DMS79 treated with DMSO at 0.1 percent for 48 hours (cell line): ENCODE data around the gene SLC12A8.

Source experiments
- DNase-seq: peaks from one replicate; lab custom pipeline; 2025; lab: John Stamatoyannopoulos, UW

Gene SLC12A8

DNA sequence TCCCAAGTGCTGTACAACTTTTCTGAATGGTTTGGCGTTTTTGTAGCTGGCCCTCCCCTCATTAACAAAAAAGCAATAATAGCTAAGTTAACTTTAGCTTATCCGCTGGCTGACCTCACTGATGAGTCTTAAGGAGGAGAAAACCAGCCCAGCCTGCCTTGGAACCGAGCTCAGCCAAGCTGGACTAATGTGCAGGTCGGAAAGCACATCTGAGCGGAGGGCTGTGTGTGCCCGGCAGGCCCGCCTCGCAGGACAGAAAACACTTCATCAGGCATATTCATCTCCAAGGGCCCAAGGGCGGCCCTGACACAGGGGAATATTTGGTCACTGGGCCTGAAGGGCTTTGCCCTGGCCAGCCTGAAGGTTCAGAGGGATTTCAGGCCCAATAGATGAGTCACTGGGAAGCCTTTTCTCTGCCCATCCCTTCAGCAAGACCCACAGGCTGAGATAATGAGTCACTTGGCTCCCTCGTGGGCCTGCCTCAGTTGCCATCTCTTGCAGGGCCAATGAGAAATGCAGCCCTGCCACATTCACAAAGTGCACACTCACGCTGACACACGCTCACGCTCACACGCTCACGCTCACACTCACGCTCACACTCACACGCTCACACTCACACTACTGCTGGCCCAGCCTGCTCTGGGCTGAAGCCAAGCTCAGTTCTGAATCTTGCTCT is 75.1 kb downstream of the SLC12A8 start:
- no peak for DNase-seq

DNA sequence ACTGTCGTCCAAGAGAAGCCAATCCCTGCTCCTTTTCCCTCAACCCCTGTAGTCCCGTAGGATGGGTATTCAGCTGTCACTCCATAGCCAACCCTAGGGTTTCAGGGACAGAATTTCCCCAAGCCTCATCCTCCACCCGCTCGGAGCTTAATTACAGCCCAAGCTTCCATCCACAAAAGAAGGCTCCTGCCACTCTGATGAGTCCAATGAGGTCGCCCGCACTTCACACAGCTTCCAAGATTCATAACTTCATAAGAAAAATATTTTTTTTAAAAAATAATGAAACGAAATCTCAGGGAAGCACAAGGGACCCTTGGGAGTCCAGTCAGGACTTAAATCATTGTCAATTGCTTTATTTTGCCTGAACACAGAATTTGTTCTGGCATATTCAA is 75.6 kb downstream of the SLC12A8 start:
- DNase-seq: no peak

DNA sequence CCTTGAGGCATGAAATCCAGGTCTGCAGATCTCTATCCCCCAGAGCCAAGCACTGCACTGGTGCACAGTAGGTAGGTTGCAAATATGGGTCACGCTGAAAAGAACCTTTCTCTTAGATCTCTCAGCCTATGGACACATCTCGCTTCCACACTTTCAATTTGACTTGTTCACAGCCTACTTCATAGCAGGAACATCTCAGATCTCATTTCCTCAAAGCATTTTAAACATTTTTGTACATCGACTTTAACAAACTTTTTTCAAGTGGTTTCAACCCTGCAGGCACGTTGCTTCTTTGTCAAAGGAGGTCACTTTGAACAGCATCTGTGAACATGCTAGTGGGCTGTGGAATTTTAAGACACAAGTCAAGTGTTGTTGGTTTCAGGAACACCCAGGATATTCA is 76.0 kb downstream of the SLC12A8 start:
- no peak for DNase-seq

DNA sequence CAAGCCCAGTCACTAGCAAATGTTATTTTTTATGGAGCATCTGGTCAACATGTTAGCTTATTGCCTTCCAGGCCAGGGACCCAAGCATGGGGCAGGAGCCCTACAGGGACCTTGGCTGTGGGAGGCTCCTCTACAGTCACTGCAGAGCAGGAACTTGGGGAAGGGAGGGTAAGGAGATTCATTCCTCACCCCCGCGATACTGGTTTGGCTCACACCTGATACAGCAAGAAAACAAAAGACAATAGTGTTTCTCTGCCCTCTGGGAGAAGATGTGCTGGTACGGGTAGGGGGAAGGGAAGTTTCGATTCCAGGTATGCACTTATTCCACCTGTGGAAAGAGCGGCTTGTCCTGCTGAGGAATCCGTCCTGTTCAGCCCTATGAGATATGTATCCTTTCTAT is 77.6 kb downstream of the SLC12A8 start:
- no peak for DNase-seq

DNA sequence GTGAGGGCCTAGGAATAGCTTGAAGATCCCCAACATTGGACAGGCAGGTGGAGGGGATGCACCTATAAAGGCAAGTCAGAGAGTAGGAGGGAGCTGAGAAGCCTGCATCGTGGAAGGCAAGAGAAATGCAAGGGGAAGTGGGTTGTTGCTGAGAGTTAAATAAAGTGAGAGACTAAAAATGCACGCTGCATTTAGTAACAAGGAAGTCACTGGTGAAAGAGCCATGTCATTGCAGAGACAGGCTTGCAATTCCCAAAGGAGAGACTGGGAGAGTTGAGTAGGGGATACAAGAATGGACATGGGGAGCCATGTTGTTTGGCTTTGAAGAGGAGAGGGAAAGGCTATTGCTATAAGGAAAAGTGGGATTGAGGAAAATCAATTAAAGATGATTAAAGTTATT is 79.7 kb downstream of the SLC12A8 start:
- DNase-seq: no peak

DNA sequence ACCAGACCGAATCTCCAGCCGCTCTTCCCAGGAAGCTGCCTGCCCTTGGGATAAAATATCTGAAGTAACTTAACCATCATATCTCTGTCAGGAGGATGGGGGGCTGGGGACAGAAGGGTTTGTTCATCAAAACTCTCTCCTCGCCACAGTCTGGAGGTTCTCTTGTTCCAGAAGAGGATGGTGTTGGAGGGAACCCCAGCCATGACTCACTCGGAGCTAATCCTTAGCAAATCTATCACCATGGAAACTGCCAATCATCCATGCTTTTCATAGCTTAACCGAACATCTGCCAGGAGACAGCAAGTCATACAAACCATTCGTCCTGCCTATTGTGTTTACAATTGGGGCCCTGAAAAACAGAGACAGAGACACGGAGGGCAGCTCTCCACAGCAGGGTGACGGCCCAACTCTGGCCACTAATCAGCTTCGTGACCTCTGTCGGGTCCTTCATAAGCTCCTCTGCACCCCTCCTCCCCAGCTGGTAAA is 83.0 kb downstream of the SLC12A8 start:
- peak; percentile 66 for DNase-seq

DNA sequence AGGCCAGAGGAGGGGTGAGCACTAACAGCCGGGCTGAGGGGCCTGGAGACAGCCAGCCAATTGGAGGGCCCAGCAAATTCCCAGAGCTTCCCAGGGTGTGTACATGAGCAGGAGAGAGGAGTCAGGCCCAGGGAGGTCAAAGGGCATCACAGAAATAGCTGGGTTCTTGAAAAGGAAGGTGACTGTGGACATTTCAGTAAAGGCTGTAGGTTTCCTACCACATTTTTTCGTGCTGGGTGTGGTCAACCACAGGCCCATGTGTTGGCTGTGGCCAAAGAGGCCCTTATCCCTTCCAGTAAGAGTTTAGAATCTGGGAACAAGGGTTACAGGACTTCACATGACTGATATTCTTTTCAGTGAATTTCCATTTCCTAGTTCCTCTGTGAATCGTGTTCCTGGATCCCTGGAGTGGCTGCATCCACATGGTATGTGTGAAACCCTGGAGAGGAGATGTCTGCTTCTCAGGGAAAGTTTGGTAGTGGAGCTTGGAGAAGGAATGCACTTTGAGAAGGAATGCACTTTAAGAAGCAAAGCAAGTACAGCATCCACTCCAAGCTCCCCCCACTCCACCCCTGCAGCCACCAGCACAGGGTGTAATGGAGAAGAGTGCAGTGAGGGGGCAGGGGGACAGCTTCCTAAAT is 83.6 kb downstream of the SLC12A8 start:
- DNase-seq: no peak

DNA sequence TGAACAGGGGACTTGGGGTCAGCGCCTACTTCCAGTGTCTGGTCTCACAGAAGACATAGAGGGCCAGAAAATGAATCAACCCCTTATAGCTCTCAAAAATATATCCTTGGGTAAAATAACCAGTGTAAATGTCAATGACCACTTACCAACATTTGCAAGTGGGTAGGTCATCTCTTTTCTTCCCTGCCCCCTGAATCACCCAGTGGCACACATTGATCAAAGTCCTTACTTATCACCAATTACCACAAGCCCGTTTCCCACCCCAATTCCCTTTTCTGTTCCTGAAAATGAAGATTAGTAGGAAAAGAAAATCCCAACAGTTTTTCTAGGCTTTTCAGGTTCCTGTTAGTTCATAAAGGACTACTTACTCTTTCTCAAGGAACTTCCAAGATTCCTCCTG is 86.2 kb downstream of the SLC12A8 start:
- DNase-seq: no peak

DNA sequence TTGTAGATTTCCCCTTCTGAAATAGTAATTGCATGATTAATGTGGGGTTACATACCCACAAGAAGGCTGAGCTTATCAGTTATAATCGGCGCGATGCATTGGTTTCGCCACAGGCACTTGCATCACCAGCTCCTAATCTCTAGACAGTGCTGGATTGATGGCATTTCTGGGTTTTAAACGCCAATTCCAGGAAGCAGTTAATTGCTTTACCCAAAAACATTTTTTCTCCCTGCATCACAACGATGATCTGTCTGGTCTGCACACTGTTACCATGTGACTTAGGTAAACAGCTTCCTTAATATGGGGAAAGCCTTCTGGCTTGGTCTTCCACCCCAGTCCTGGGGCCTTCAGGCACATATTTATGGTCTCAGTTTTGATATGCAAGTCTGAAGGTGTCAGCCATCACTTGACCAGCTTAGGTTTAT is 86.7 kb downstream of the SLC12A8 start:
- DNase-seq: no peak

DNA sequence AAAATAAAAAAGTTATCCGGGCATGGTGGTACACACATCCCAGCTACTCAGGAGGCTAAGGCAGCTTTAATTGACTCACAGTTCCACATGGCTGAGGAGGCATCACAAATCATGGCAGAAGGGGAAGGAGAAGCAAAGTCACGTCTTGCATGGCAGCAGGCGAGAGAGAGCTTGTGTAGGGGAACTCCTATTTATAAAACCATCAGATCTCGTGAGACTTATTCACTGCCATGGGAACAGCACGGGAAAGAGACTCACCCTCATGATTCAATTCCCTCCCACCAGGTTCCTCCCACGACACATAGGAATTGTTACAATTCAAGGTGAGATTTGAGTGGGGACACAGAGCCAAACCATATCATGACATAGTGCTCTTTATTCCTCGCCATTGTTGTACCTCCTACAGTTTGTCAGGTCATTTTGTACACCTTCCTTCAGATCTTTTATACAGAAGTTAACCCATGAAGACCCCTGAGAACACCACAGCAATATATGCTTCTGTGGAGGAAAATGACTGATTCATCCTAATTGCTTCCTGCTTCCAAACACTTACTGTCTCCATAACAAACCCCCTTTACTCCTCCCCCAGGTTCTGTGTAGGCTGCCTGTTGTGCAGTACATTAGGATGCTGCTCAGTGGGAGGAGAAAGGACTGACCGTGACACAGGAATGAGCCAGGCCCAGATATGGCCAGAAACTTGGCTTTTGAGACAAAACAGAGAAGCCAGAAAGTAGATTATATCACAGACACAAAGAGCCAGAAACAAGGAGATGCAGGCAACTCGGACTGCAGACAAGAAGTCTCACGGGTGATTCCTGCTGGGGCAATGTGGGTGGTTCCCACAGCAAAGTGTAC is 88.9 kb downstream of the SLC12A8 start:
- DNase-seq: no peak

DNA sequence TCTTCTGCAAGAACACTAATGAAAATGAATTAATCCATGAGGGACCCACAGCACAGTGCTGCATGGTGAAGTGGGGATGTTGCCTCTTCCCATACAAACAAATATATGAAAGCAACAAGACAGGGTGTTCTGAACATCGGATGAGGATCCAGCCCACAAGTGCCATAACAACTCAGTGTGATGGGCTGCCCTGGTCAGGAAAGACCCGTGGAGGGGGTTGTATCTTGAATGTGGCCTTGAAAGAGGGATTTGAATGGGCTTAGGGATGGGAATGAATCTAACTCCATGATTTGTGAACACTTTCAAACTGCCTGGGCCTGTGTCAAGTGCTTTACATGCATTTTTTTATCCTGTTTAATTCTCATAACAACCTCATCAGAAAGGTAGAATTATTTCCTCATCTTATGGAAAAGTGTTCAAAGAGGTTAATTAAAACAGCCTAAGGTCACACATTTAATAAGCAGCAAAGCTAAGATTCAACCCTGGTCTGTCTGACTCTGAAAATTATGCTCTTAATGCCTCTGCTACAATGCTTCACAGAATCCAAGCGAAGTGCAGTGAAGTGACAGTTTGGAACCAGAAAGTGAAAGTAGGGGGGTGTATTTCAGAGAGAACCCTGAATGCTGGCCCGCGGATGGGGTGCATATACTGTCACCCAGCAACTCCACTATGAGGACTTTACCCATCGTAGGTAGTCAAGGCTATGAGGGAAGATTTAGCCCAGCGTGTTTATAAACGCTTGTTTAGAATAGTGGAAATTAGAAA is 91.1 kb downstream of the SLC12A8 start:
- DNase-seq: no peak

DNA sequence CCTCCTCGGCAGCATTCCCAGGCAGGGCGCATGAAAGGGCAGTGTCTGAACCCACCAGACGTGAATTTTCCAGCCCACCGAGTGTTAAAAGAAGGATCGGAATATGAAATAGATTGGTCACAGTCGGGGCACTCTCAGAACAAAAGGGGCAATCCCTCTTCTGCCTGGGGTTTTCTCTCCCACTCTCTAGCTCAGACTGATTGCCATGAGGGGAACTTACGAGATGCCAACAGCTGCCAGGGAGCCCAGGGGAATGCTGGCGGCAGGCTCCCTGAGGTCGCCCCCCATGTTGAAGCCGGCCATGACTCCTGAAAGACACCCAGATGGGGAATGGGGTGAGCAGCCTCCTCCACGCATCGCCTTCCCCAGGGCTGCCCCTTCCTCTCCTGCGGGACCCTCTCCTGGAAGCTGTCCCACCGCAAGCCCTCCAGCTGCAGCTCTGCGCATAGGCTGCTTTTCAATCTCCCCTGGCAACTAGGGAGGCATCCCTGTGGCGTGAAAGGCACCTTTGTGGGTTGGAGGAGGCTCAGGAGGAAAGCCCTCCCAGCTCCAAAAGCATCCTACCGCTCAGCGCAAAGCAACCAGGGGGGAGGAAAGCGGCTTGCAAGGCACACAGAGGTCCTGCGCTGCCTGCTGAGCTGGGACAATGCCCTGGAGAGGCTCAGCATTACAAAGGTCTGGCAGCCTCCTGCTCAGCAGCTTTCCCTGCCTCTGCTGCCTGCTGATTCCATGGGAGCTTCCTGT is 92.0 kb downstream of the SLC12A8 start:
- no peak for DNase-seq

DNA sequence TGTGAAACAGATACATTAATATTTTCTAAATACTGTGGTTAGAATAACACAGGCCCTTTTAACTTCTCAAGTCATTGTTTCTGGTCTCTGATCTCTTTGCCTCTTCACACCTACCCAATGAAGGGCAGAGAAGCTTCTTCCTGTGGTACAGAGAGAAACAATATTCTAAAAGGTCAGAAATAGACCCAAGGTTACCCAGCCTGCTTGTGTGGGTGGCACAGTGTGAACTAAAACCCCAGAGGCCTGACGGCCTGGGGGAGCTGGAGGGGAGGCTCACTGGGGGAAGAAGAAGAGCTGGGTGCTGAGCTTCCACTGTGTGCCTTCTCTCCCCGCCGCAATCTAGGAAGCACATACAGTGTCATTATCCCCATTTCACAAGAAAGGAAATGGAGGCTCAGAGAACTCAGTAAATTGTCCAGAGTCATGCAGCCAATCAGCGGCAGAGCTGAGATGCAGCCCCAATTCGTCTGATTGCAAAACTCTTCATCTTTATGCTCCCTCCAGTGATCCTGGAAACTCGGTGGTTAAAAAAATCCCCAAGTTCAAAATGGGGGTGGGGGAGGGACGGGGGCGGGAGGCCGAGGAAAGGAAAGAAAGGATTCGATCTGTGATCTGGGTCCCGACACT is 92.7 kb downstream of the SLC12A8 start:
- no peak for DNase-seq

DNA sequence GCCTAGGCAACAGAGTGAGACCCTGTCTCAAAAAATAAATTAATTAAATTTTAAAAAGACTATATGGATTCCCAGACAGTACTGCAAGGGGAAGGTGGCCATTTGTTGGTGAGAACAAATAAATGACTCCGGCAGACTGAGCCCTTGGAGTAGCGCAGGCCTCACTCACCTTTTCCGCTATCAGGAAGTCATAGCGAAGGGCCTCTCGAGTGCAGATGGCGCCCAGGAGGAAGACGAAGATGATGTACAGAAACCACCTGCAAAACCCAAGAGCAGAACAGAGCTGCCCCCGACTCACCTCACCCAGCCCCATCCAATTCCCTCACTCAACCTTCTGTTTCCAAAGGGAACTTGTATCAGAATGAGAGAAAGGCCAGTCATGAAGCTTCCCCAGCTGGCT is 93.9 kb downstream of the SLC12A8 start:
- DNase-seq: no peak

DNA sequence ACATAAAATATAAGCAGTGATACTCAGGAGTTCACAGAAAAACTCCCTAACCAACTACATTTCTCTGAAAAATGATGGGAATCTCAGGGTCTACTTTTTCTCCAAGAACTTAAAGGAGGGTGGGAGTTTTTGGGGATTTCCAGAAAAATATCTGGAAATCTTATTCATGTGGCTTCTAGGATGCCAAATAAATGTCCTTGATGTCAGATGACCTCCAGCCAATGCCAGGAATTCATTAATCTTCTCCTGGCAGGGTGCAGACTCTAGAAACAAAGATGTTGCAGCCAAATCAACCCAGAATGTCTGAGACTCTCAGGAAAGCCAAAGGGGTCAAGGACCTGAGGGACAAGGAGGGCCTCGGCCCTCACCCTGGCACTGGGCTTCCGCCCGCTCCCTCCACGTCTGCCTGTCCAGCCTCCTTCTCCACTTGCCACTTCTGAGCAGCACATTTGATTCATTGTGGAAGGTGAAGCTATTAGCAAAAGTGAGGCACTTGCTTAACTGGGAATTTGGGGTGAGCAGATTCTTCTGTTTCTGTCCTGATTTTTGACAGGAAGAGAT is 94.8 kb downstream of the SLC12A8 start:
- DNase-seq: no peak

DNA sequence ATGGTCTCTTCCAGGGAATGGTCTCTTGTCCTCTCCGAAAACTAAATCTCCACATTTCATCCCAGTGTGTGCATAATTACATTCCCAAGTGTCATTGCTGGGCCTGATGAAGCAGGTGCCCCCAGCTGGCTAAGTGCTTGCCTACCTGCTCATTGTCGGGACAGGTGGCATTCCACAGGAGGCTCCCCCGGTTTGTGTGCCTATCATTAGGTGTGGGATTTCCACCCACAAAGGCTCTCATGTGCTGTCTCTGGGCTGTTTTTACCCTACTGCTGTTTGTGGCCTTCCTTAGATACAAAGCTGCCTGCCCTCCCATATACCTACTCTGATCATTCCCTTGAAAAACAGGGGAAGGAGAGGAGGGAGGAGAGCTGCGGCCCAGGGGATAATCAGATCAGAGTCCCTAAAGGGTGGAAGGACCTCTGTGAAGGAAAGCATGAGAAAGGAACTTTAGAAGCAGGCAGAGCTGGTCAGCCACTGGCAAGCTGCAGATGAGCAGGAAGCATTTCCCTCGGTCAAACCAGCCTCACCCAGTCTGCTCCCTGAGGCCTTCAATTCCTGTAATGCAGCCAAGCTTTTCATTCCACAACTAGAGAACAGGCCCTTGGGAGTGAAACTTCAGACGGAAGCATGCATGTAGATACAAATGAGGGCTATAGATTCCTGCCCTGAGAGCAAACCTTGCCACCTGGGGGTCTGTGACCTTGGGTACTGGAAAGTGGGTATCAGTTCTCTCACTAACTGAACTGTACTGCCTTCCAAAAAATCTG is 96.1 kb downstream of the SLC12A8 start:
- no peak for DNase-seq

DNA sequence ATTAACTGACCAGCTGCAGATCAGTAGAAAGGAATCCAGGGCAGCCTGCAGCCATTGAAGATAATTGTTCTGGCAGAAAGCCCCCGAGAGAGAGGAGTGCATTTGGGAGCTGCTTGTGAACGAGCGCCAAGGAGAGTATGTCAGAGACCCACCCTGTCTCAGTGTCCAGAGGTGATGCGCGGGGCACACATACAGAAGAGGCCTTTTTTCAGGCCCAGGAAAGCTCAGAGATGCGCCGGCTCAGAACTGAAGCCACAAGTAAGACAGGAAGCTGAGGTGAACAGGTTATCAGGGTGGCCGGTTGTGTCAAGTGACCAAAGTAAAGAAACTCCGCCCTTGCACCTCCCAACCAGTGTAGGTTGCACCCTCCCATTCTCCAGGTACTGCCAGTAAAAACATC is 96.9 kb downstream of the SLC12A8 start:
- DNase-seq: no peak

DNA sequence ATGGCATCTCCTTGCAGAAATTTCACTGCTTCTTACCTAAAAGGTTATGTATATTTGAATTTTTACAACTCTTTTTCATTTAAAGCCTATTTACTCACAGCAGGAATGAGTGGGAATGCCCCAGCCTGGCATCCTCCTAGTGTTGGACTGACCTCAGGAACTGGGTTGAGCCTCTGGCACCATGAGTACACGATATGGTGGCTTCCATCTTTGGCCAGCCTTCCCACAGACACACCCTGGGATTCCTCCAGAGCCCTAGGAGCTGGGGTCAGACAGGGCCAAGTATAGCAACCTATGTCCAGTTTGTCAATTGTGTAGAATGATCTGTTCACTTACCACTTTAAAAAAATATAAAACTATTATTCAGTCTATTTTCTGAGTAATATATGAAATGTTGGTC is 99.6 kb downstream of the SLC12A8 start:
- no peak for DNase-seq

DNA sequence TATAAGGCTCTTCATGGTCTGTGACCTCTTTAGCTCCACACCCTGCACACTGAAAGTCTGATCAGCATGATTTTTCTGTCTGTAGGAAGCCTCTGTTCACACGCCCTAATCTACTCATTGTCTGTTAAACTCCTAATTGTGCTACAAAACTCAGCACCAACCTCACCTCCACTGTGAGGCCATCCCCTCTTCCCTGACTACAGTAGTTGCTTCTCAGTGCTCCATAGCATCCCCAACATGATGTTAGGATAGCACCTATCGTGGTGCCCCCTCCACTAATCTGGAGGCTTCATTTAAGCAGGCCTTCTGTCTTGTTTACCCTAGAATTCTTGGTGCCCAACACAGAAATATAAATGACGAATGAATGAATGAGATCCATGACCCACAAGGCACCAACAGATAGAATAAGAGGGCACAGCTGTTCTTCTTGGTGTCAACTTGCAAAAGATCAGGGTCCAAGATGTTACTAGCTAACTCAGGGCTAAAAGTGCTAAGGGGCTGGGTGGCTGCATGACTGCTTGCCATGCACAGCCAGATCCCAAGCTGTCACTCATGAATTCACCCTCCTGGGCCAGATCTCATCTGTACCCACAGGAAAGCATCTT is 101.6 kb downstream of the SLC12A8 start:
- no peak for DNase-seq
